SJSA1 (cell line): ENCODE data around the gene MEAK7. TPM values are rescaled to one million over a fixed set of nuclear protein-coding genes. Genes with fewer than 3 reads are reported as not detected.

Experiments used
- DNase-seq, 2 experiments: peaks; one replicate each; pipeline ENCODE4 v3.0.0-alpha.2; 2015 to 2020; ENCODE audit warnings: low spot score in 2 of 2, low read depth in 1 of 2
- H3K27ac ChIP-seq: fragments of 250-450 bp; sonication (Bioruptor Pico); 2 replicates; pipeline ENCODE4 v1.5.1; 2020; ENCODE audit warnings: mild to moderate bottlenecking, moderate library complexity
- H3K27me3 ChIP-seq: fragments of 250-450 bp; sonication (Bioruptor Pico); replicated peaks from 2 replicates; pipeline ENCODE4 v1.5.1; 2020; ENCODE audit warnings: mild to moderate bottlenecking, moderate library complexity
- H3K36me3 ChIP-seq: fragments of 250-450 bp; sonication (Bioruptor Pico); 2 replicates; pipeline ENCODE4 v1.5.1; 2020; ENCODE audit warnings: mild to moderate bottlenecking
- H3K4me1 ChIP-seq: fragments of 250-450 bp; sonication (Bioruptor Pico); replicated peaks from 2 replicates; pipeline ENCODE4 v1.6.1; 2021; ENCODE audit warnings: mild to moderate bottlenecking
- H3K4me3 ChIP-seq: fragments of 250-450 bp; sonication (Bioruptor Pico); 2 replicates; pipeline ENCODE4 v1.5.1; 2020; ENCODE audit warnings: mild to moderate bottlenecking
- H3K9me3 ChIP-seq: fragments of 250-450 bp; sonication (Bioruptor Pico); replicated peaks from 2 replicates; pipeline ENCODE4 v1.5.1; 2020; ENCODE audit warnings: mild to moderate bottlenecking
- total RNA-seq: library from RNA; depleted of rRNA; stranded (reverse); fragments of >200 nt; shearing (Covaris generic); gene quantifications from 2 replicates; pipeline ENCODE4 v1.2.3, GENCODE V29; 2014; rRNA removed

The MEAK7 gene
- total RNA-seq, 1 experiment from 2014 or later = 8.2 TPM

GRCh38 chr16:84458606-84459532 is 45.6 kb downstream of the MEAK7 start:
- Histone ChIP-seq H3K36me3 (peaks cover 13% of the 10 kb centered on the region), H3K9me3 (no peaks in the 10 kb centered on the region), H3K27ac (no peak overlapping the region), H3K4me3 (no peak overlapping the region), H3K27me3 (no peaks in the 10 kb centered on the region), H3K4me1 (no peaks in the 10 kb centered on the region)
- peak in 1 of 2 experiments; percentile 37 for DNase-seq

GRCh38 chr16:84455031-84455430 is 49.4 kb downstream of the MEAK7 start:
- H3K27me3 ChIP-seq = no peaks in the 10 kb centered on the region
- no peaks in the 10 kb centered on the region for H3K36me3 ChIP-seq
- H3K9me3 ChIP-seq = no peaks in the 10 kb centered on the region
- H3K4me1 ChIP-seq = no peaks in the 10 kb centered on the region
- H3K27ac ChIP-seq = no peak overlapping the region
- no peak overlapping the region for H3K4me3 ChIP-seq
- DNase-seq = no peak

Other genes with a start within 250 kb of the MEAK7 start
- 125 and 143 TPM in 2 replicates for gene WFDC1, start 209.8 kb downstream of the MEAK7 start, total RNA-seq
- not detected in 2 replicates for gene ATP2C2, start 136.1 kb downstream of the MEAK7 start, total RNA-seq
- 455 and 520 TPM in 2 replicates for gene COTL1, start 113.4 kb upstream of the MEAK7 start, total RNA-seq
- 33.3 and 45.8 TPM in 2 replicates for gene KLHL36, start 143.9 kb upstream of the MEAK7 start, total RNA-seq
- 53.3 and 59.7 TPM in 2 replicates for gene USP10, start 195.3 kb upstream of the MEAK7 start, total RNA-seq